ENCODE measurements around the gene ZNF287. TPM values are rescaled to one million over a fixed set of nuclear protein-coding genes. Genes with fewer than 3 reads are reported as not detected.

ZNF287 gene
- total and polyA plus RNA-seq, 2 of the 8 experiments (the other 6 are each of a cell fraction or from before 2014, with no cell fraction given): 1.7 to 5.6 TPM

- Histone ChIP-seq H2BK120ac (replicated peaks; ENCODE audit: low read depth, low read length) (no peak overlapping the region), H4K20me1 (replicated peaks in 1 of 2; ENCODE audit: control insufficient read depth in 1 of 2, insufficient read depth in 2 of 2, low read length in 2 of 2) (no peaks in the 10 kb centered on the region), H3K56ac (replicated peaks; ENCODE audit: insufficient read length, low read depth, low read length) (no peak overlapping the region), H3K4ac (replicated peaks; ENCODE audit: insufficient read length, low read depth, low read length) (no peak overlapping the region), H4K91ac (replicated peaks; ENCODE audit: insufficient read length, low read length) (no peak overlapping the region), H2AFZ (ENCODE audit: low read length) (no peak overlapping the region), H3K18ac (ENCODE audit: extremely low read depth, low read length) (no peak overlapping the region), H3K9me3 (ENCODE audit: insufficient read depth in 2 of 2, low read depth in 1 of 2, low read length in 1 of 2) (no peaks in the 10 kb centered on the region), H2BK12ac (ENCODE audit: low read depth, low read length) (no peak overlapping the region), H3K27me3 (replicated peaks in 1 of 4; ENCODE audit: control insufficient read depth in 3 of 4, extremely low read depth in 1 of 4, insufficient read depth in 3 of 4, low read length in 3 of 4) (no peaks in the 10 kb centered on the region; a peak in 1 of 7 replicates), H2AK5ac (ENCODE audit: low read depth, low read length) (no peak overlapping the region), H3K23ac (ENCODE audit: insufficient read length) (no peak overlapping the region), H2BK15ac (ENCODE audit: low read length) (no peak overlapping the region), H3K36me3 (ENCODE audit: control insufficient read depth in 2 of 4, insufficient read depth in 4 of 4, low read length in 3 of 4) (no peaks in the 10 kb centered on the region), H3K4me2 (ENCODE audit: insufficient read depth in 1 of 2, low read depth in 2 of 2, low read length in 2 of 2) (no peak overlapping the region), H3K79me1 (ENCODE audit: low read depth, low read length) (no peaks in the 10 kb centered on the region), H4K5ac (ENCODE audit: insufficient read length, low read depth, low read length) (no peak overlapping the region), H3K9ac (replicated peaks in 1 of 4; ENCODE audit: extremely low read depth in 1 of 4, low read depth in 3 of 4, low read length in 3 of 4) (no peak overlapping the region), H2BK5ac (ENCODE audit: low read depth, low read length) (no peak overlapping the region), H2BK20ac (ENCODE audit: low read length) (no peak overlapping the region), H4K8ac (ENCODE audit: extremely low read depth, insufficient read depth, low read length) (no peak overlapping the region), H3K79me2 (ENCODE audit: control insufficient read depth in 1 of 2, insufficient read depth in 2 of 2, low read length in 2 of 2) (no peaks in the 10 kb centered on the region), H3K4me1 (replicated peaks in 1 of 4; ENCODE audit: control insufficient read depth in 3 of 4, insufficient read depth in 4 of 4, low read length in 3 of 4) (peaks cover 0 to under 1% (median under 1%) of the 10 kb centered on the region in 4 experiments; a peak in 1 of 7 replicates), H3K27ac (ENCODE audit: low read depth, low read length) (no peak overlapping the region), H3K23me2 (ENCODE audit: low read depth, low read length) (no peaks in the 10 kb centered on the region; the same call in 1 of the 2 replicates), H3K14ac (ENCODE audit: insufficient read length) (no peak overlapping the region), H3K4me3 (ENCODE audit: extremely low read depth in 1 of 4, insufficient read depth in 2 of 4, low read depth in 3 of 4, low read length in 4 of 4) (no peak overlapping the region)
- ChIA-PET POLR2A (ENCODE audit: partially characterized antibody) (interaction anchor here (2.3 kb wide), 1 partner anchor 67 kb away, joined by 8 read pairs; no protein-coding TSS in a partner anchor), CTCF (ENCODE audit: partially characterized antibody) (interaction anchor here (1.2 to 34.1 kb wide), 5 partner anchors 11 to 48 kb away, joined by 4 to 941 read pairs (median 6); no protein-coding TSS in a partner anchor)
- no peak for DNase-seq (ENCODE audit: low read depth in 1 of 2, low spot score in 2 of 2)
- TF ChIP-seq YY1 (IDR thresholded peaks at IDR 0.05; ENCODE audit: low read depth, low read length) (peak; percentile 59; the same call in 1 of the 2 replicates), ATF2 (IDR thresholded peaks at IDR 0.05; ENCODE audit: low read length) (no peak), TEAD4 (IDR thresholded peaks at IDR 0.05; ENCODE audit: low read depth, low read length) (peak; percentile 60; the same call in 1 of the 2 replicates), KDM5A (IDR thresholded peaks at IDR 0.05; ENCODE audit: low read length) (no peak), EGR1 (IDR thresholded peaks at IDR 0.05; ENCODE audit: borderline replicate concordance, low read depth, low read length) (no peak), RFX5 (IDR thresholded peaks at IDR 0.05; ENCODE audit: borderline replicate concordance, low read depth, low read length) (no peak), HDAC6 (IDR thresholded peaks at IDR 0.05; ENCODE audit: low read depth, low read length) (no peak), RNF2 (IDR thresholded peaks at IDR 0.05; ENCODE audit: borderline replicate concordance, low read depth, low read length, missing control alignments, poor library complexity, severe bottlenecking) (no peak)
- TF ChIP-seq, protein P1, sequence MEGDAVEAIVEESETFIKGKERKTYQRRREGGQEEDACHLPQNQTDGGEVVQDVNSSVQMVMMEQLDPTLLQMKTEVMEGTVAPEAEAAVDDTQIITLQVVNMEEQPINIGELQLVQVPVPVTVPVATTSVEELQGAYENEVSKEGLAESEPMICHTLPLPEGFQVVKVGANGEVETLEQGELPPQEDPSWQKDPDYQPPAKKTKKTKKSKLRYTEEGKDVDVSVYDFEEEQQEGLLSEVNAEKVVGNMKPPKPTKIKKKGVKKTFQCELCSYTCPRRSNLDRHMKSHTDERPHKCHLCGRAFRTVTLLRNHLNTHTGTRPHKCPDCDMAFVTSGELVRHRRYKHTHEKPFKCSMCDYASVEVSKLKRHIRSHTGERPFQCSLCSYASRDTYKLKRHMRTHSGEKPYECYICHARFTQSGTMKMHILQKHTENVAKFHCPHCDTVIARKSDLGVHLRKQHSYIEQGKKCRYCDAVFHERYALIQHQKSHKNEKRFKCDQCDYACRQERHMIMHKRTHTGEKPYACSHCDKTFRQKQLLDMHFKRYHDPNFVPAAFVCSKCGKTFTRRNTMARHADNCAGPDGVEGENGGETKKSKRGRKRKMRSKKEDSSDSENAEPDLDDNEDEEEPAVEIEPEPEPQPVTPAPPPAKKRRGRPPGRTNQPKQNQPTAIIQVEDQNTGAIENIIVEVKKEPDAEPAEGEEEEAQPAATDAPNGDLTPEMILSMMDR (IDR thresholded peaks at IDR 0.05; ENCODE audit: control extremely low read depth in 1 of 3, insufficient read depth in 1 of 3, low read depth in 1 of 3, low read length in 3 of 3): peak in 1 of 3 experiments; percentile 20; a peak in 1 of 4 replicates
- FAIRE-seq: peak; percentile 19
- WGBS, 2 experiments (ENCODE audit: extremely low coverage in 1 of 2, insufficient coverage in 1 of 2, insufficient read length in 1 of 2, insufficient replicate concordance in 2 of 2, low coverage in 1 of 2, low lambda C conversion rate in 2 of 2, missing lambda C conversion rate in 1 of 2): 94% methylated on average over 3 of the region's 3 CpGs; no CpG with 5 or more reads in 1 of the 2 experiments
Observed at GRCh38 chr17:16506188-16506587, 62.8 kb downstream of the ZNF287 start.
